ENCODE data around the gene DNAH17. TPM values are rescaled to one million over a fixed set of nuclear protein-coding genes. Genes with fewer than 3 reads are reported as not detected.
"Not testable (repeated sequence)": the region's sequence is repeated elsewhere in the genome, so short reads cannot be mapped to it uniquely, and the experiment has no call there.

Gene DNAH17
- polyA plus RNA-seq, 1 donor = 3.3 TPM

DNA sequence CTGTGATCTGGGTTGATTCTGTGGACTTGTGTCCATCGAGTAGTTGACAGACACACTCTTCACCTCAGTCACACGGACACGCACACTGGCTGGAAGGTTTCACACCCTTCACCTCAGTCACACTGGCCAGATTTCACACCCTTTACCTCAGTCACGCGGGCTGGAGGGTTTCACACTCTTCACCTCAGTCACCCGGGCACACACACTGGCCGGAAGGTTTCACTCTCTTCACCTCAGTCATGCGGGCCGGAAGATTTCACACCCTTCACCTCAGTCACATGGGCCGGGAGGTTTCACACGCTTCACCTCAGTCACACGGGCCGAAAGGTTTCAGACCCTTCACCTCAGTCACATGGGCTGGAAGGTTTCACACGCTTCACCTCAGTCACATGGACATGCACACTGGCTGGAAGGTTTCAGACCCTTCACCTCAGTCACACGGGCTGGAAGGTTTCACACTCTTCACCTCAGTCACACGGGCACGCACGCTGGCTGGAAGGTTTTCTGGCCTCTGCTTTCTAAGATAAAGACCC lies 102.5 kb downstream of the DNAH17 start:
- no peak for DNase-seq

DNA sequence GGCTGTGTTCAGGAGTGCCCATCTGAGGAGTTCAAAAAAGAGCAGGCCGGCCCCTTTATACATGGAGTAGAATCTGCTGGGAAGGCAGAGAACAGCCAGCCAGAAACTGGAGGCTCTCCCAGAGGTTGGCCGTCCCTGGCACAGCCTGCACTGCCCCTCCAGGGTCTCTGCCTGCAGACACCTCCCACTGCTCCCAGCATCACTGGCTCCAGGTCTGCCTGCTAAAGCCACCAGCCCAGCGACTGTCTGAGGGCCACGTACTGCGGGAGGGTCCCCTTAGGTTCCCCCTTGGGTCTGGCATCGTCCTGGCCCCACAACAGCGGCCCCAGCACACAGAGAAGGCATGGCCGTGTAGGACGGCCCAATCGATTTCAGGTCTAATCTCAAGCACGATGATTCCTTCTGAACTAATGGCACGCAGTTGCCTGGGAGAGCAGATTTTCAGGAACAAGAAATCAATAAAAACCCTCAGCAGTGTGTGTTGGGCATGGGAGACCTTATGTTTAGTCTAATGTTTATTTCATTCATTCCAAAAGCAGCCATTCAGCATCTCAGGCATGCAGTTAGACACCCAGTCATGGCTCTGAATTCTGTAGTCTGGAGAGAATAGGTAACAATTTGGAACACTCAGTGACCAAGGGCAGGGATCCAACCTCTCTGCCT lies 103.1 kb downstream of the DNAH17 start:
- DNase-seq = no peak

DNA sequence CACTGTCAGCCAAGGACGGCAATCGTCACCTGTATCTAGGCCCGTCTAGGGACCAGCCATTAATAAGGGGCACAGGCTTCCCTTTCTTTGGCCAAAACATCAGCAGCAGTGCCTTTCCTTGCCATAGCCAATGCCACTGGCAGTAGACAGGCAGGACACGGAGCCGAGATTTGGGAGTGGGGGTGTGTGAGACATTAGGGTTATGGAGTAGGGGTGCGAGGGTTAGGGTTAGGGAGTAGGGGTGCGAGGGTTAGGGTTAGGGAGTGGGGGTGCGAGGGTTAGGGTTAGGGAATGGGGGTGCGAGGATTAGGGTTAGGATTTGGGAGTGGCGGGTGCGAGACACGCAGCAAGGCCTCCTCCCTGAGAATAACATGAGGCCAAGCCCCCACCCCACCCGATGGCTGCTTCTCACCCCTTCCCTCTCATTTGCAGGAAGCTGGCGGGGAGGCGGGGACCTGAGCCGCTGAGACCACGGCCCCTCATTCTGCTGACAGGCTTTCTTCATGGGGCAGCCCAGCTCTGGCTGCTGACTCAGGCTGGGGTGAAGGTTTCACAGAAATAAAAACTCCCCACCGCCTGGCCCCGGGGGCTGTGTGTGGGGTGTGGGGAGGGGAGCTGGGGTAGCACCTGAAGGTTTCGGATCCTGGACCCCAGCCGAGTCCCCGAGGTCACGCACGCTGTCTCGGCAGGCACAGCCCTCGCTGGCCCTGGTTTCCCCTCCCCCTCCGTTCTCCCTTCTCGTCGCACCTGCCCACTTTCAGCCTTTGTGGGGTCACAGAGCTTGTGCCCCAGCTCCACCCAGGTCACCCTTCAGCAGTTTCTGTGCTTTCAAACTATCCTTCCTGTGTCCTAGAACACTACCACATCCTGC lies 104.9 kb downstream of the DNAH17 start:
- no peak for DNase-seq

DNA sequence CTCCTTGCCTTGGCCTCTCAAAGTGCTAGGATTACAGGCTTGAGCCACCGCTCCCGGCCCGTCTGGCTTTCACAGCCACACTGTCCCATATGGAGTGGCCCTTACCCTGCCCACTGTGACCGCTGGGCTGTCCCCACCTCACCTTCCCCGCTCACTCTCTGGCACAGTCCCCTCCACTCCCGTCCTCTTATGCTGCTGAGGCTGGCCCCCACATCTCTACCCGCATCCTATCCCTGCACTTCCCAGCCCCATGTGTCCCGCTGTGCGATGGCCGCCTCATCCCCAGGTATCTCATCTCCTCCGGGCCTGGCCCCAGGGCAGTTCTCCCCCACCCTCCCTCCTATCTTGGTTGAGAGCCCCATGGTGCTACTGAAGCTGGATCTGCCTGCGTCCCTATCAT lies 105.6 kb downstream of the DNAH17 start:
- no peak for DNase-seq

DNA sequence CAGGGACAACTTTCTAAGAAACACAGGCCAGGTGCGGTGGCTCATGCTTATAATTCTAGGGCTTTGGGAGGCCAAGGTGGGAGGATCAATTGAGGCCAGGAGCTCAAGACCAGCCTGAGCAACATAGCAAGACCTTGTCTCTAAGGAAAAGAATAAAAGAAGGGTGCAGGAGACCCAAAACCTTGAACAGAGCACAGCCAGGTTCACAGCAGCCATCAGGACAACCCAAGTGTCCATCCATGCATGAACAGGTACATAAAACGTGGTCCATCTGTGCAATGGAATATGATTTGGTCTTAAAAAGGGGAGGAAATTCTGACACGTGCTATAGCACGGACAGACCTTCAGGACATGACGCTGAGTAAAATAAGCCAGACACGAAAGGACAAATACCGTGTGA lies 107.8 kb downstream of the DNAH17 start:
- DNase-seq = no peak

DNA sequence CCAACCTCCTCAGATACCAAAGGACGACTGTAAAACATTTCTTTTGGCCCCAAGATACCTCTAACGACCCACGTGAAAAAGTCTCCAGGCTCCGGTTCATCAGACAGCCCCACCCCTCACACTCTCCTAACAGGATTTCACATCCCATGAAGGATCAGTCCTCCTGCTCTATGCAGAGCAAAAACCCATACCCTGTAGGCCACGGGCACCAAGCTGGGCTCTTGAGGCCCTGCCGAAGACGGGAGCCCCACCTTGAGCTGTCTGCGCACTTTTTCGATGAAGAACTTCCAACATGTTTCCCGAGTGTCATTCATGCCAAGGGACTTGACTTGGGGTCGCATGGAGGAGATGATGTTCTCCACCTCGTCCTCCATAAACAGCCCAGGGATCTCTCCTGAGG lies 108.8 kb downstream of the DNAH17 start:
- no peak for DNase-seq

DNA sequence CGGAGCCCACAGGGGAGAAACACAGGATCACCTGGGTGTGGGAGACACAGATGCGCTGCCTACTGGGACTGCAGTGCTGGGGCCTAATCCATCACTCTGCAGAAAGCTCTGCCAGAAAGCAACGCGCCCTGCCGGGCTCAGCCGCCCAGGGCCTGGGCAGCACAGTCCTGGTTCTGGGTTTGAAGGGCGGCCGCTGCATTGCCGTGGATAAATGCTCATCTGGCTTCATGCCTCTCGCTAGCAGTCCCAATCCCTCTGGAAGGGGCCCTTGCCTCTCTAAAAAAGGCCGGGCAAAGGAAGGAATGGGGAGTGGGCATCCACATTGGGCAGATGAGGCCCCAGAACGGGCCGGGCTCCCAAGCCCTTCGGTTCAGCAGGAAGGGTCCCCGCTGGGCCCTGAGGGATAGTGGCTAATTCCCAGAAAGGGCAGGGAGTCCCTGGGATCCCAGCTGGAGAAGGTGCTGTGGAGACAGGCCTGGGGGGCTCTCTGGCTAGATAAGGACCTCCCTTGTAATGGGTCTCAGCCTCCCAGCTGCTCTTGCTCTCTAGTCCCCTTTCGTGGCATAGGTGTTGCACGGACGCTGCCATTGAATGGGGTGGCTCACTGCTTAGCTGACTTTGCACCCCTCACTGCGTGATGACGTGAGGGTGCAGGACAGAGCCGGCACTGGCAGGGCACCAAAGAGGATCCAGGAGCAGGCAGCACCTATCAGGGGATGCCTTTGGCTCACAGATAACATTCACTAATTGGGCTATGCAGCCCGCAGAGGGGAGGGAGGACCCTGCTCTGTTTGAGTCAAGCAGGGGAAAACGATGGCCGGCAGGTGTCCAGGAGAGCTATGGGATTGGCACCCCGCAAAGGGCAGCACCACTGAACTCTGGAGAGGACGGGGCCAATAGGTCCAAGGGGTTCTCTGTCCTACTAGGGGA lies 110.1 kb downstream of the DNAH17 start:
- DNase-seq = no peak

DNA sequence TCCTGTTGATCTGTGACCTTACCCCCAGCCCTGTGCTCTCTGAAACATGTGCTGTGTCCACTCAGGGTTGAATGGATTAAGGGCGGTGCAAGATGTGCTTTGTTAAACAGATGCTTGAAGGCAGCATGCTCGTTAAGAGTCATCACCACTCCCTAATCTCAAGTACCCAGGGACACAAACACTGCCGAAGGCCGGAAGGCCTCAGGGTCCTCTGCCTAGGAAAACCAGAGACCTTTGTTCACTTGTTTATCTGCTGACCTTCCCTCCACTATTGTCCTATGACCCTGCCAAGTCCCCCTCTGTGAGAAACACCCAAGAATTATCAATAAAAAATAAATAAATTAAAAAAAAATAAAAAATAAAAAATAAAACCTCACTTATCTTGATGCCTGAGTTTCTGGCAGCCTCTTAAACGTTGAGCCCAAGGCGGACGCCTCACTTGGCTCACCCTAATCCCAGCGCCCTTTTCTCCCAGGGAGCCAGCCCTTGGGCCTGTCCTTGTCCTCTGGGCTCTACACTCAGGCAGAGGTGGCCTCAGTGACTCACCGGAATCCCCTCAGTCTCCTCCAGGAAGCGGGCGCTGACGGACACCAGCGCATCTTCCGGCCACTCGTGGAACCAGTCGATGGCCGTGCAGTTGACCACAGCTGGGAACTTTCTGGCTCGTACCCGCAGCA lies 110.9 kb downstream of the DNAH17 start:
- DNase-seq = not testable (repeated sequence)

DNA sequence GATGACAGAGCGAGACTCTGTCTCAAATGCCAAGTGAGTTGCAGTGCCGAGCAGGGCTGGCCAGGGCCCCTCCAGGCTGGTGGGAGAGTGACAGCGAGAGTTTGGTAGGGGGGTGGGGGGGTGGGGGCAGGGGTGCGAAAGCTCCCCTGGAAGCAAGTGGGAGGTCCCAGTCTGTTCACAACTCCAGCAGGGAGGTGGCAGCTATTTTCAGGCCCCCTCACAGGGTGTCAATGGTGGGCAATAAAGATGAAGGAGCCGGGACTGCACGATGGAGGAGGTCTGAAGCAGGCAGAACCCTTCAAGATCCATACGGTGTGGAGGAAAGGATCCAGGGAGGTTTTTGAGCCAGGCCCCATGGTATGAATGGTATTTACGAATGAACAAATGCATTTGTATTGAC lies 115.0 kb downstream of the DNAH17 start:
- DNase-seq = no peak

DNA sequence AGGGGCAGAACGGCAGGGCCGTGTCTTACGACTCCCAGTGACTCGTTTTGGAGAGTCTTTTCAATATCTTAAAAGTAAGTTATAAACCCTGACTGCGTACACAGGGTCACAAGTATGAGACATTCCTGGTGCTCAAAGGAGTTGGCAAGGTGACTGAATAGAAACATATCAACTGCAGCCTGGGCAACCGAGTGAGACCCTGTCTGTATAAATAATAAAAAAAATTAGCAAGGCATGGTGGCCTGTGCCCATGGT lies 115.5 kb downstream of the DNAH17 start:
- no peak for DNase-seq

DNA sequence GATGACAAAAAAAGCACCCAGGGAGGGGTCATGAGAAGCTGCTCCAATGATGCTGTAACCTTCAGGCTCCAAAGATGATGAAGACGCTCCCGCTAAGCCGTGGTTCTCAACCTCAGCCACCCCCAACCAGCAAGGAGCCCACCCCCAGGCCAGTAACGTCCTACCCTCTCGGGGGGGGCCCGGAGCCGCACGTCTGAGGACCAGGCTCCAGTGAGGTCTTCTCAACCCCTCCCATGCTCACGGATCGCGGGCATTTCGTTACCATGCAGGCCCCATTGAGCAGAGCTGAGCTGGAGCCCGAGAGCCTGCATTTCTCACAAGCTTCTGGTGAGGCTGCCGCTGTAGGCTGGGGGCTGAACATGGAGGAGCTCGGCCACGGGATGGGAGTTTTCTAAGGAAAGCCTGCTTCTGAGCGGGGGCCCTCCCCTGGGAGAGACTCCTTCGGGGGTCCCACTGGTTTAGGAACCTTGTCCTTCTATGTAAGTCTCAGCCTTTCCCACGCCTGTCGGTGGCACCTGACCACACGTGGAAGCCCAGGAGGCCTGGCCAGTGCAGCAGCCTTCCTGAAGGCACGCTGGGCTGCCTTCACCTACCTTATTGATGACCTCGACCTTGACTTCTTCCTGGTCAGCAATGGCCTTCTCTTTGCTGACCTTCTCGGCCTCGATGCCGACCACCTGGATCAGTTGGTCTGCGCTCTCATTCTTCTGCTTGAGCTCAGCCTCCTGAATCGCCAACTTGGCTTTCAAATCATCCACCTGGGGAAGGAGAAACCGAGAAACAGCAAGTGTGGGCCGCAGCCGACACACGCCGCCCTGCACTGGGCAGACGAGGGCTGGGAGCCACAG lies 116.0 kb downstream of the DNAH17 start:
- DNase-seq = no peak

DNA sequence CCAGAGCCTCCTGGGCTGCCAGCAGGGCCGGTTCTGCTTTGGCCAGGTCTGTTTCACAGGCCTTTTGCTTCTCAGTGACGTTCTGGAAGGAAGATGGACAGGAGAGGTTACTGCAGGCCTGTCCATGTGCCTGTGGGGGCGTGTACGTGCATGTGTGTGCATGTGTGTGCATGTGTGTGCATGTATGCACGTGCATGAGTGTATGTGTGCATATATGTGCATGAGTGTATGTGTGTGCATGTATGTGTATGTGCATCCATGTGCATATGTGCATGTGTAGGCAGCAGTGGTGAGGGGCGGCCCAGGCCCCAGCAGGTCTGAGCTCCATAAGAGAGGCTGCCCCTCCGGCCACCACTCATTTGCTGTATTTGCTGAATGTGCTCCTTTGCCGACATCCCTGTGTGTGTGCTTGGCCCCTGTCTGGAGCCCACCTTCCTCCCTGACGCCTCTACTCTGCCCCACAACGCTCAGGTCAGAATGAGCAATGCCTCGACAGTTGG lies 117.0 kb downstream of the DNAH17 start:
- no peak for DNase-seq

DNA sequence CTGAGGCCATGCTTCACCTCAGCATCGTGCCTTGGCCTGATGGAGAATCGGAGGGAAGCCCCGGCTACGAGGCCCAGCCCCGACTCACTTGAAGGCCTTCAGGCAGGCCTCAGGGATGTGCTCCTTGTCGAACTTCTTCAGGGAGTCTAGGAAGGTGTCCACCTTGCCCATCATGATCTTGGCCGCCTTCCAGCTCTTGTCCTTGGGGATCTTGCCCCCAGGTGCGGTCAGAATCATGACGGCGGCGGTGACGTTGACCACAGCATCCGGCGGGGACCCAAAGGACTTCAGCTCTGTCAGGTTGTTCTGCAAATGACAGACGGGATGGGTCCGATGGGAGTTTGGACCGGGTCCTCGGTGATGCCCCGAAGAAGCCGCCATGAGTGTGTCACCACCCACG lies 117.5 kb downstream of the DNAH17 start:
- DNase-seq = no peak

DNA sequence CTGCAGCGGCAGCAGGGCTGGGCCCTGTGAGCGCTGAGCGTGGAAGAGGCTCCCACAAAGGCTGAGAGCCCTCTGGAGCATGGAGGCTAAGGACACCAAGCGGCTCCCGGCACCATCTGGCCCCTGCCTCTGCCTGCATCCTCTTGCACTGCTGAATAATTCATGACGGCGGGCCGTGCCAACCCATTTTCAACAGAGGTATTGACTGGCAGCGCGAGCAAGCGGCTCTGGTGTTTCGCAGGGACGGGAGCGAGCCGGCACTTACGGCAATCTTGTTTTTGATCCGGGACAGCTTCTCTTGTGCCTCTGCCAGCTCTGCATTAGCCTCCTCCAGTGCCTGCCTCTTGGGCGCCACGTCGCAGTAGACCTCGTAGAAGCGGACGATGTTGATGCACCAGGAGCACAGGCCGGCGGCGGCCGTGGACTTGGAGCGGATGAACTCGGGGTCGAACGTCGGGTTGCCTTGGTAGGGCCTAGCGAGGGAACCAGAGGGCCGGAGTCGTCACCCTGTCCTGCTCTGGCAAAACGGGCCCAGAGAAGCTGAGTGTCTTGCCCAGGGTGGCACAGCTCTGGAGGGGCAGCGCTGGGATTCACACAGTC lies 118.4 kb downstream of the DNAH17 start:
- no peak for DNase-seq

DNA sequence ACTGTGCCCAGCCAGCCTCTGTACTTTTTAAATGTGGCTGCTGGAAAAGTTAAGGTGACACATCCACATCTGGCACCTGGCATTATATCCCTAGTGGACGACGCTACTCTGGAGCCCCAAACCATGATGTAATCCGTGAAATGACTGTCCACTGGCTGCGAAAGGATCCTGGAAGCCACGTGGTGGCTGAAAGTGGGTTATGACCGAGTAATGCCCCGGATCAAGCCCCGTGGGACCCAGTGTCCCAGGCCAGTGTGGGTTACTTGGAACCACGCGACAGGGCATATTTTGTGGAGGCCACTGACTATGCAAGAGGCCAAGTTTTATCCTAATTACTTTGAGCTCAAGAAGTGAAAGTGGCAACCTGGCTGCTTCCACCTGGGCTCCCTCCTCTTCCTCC lies 119.1 kb downstream of the DNAH17 start:
- DNase-seq = no peak

DNA sequence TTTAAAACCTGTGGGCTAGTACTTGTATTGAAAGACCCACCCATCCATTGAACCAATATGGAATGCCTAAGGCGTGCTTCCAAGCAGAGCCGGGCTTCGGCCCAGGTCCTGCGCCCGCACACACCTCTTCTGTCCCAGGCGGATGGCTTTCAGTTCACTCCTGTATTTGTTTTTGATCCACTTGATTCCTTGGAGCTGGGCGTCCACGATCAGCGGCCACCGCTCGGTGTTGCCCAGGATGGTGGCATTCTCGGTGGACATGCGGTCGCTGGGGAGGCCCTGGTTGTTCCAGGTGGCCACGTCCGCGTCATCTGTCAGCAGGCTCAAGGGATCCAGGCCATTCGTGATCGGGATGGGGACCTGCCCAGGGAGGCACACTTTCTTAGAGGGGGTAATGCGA lies 122.8 kb downstream of the DNAH17 start:
- DNase-seq = no peak

DNA sequence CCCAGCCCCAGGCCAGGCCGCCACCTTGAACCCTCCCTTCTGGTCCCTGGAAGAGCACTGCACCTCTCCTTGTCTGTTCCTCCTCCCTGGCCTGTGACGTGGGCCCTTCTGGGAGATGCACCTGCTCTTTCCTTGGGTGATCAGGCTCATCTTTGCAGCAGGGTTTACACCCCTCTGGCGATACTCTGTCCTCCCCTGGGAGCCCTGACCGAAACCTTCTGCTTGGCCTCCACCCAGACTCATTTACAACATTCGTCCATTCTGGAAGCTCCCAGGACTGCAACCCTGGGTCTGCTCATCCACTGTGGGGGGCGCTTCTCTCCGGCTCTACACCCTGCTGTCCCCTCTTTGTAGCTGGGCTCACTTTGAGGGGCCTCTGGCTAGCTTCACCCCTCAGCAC lies 125.4 kb downstream of the DNAH17 start:
- DNase-seq = no peak

DNA sequence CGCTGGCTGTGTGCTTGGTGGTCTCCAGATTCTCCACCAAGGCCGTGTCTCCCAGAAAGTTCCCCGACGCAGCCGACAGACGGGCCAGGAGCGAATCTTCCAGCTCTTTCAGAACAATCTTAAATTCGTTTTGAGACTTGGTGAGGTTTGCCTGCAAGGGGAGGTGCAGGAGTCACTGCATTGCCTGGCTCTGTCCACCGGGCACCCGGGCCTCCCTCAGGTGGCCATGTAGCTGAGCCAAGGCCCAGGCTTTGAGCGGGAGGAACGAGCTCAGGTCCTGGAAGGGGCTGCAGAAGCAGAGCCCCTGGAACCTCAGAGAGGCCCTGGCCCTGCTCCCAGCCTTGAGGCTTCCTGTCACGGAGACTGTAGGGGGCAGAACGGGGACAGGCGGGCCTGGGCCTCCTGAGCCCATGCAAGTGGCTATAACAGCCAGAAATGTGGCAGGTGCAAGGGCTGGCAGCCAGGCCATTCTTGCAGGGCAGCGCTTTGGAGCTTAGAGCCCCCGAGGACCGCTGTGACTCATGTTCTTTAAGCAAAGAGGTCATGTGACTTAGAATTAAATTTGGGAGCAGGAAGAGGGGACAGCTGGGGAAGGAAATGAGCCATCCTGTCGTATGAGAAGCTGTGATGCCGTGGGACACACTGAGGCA lies 126.4 kb downstream of the DNAH17 start:
- DNase-seq = peak; percentile 38

DNA sequence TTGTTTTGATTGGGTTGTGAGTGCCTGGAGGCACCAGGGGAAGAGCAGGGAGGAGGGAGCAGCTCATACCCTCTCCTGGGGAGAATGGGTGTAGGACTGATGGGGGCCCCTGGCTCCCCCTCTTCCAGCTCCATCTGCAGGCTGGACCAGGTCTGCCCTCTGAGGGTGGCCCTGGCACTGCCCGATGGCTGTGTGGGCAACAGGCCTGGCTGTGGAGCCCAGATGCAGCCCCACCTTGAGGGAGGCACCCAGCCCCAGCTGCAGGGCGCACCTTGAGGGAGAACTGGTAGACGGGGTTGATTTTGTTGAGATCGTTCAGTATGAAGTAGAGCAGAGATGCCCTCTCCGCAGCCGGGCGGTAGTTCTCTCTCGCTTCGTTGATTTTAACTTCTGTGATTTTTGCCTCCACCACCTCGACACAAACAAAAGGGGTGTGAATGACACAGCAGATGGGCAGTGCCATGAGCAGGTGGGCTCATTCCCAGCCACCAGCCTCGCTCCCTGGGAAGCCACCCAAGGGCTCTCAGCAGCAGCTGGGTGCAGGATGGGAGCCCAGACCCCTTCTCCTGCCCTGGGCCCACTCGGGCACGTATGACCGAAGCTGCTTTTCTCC lies 127.1 kb downstream of the DNAH17 start:
- no peak for DNase-seq

Measured in hindlimb muscle (tissue), 1 donor.